Endodermal cell (in vitro differentiated cells): ENCODE measurements around the gene PYGO2. TPM values are rescaled to one million over a fixed set of nuclear protein-coding genes. Genes with fewer than 3 reads are reported as not detected.

Source experiments
- DNase-seq: peaks from one replicate; pipeline ENCODE4 v3.0.0-alpha.2; 2017
- H3K27ac ChIP-seq: 2 replicates; pipeline ENCODE4 v1.5.1; 2013; ENCODE audit warnings: mild to moderate bottlenecking, low read depth, low read length, moderate library complexity
- H3K27me3 ChIP-seq: 2 replicates; pipeline ENCODE4 v1.6.1; 2013; ENCODE audit warnings: mild to moderate bottlenecking, low read length, moderate library complexity; ENCODE audit not compliant: insufficient read depth, control insufficient read depth, poor library complexity, severe bottlenecking
- H3K36me3 ChIP-seq: 2 replicates; pipeline ENCODE4 v1.7.0; 2013; ENCODE audit warnings: mild to moderate bottlenecking, low read length, moderate library complexity; ENCODE audit not compliant: control insufficient read depth, insufficient read depth
- H3K4me1 ChIP-seq: one replicate; pipeline ENCODE4 v1.7.0; 2013; ENCODE audit warnings: low read length; ENCODE audit not compliant: control insufficient read depth, insufficient read depth
- H3K4me3 ChIP-seq: 2 replicates; pipeline ENCODE4 v1.5.1; 2013; ENCODE audit warnings: mild to moderate bottlenecking, low read length, moderate library complexity
- H3K9ac ChIP-seq: 2 replicates; pipeline ENCODE4 v1.6.1; 2013; ENCODE audit warnings: mild to moderate bottlenecking, low read length, moderate library complexity; ENCODE audit not compliant: poor library complexity, severe bottlenecking; ENCODE audit errors: extremely low read depth
- H3K9me3 ChIP-seq: 2 replicates; pipeline ENCODE4 v1.6.1; 2013; ENCODE audit warnings: mild to moderate bottlenecking, low read length, moderate library complexity; ENCODE audit not compliant: control insufficient read depth
- H3K27ac Mint-ChIP-seq: 2 replicates; pipeline ENCODE4 v1.8.0; 2020; ENCODE audit warnings: mixed read lengths
- H3K27me3 Mint-ChIP-seq: 2 replicates; pipeline ENCODE4 v1.8.0; 2021; ENCODE audit warnings: mild to moderate bottlenecking, mixed read lengths; ENCODE audit not compliant: insufficient read depth
- H3K36me3 Mint-ChIP-seq: 2 replicates; pipeline ENCODE4 v1.8.0; 2020; ENCODE audit warnings: low read depth, mixed read lengths
- H3K4me1 Mint-ChIP-seq: 2 replicates; pipeline ENCODE4 v1.8.0; 2020; ENCODE audit warnings: mixed read lengths
- H3K4me3 Mint-ChIP-seq: 2 replicates; pipeline ENCODE4 v1.8.0; 2020; ENCODE audit warnings: mild to moderate bottlenecking, moderate library complexity, mixed read lengths
- H3K9me3 Mint-ChIP-seq: 2 replicates; pipeline ENCODE4 v1.8.0; 2020; ENCODE audit warnings: mild to moderate bottlenecking, mixed read lengths
- CTCF ChIP-seq: fragments of 200-600 bp; sonication (generic); conservative IDR thresholded peaks from 2 replicates; pipeline ENCODE4 v1.5.0; 2021; ENCODE audit warnings: antibody characterized with exemption, mild to moderate bottlenecking
- WGBS, 2 experiments: methylation state at CpG; one replicate each; pipeline versions ENCODE4 v1.1.5 to v1.1.7; 2013; ENCODE audit warnings: missing lambda C conversion rate in 2 of 2, mixed read lengths in 1 of 2; ENCODE audit not compliant: insufficient coverage in 1 of 2, insufficient read length in 1 of 2; 5-methylcytosine and 5-hydroxymethylcytosine counted together
- total RNA-seq, 2 donors: library from RNA; stranded (reverse); fragmentation: NEBNext Ultra II Directional in 1 of 2; extraction: Animal tissue kit (Norgen Biotek cat#: 25700) in 1 of 2; gene quantifications; 2 replicates in 1 of 2; 3 replicates in 1 of 2; pipeline ENCODE4 v1.2.1, GENCODE V29; 2021

The PYGO2 gene
- total RNA-seq, 2 donors from 2014 or later, result 33.4 to 40.4 TPM

- H3K36me3 ChIP-seq, result no peaks in the 10 kb centered on the region
- no peak overlapping the region for H3K9ac ChIP-seq
- Mint-ChIP-seq H3K9me3 (peaks cover 19% of the 10 kb centered on the region), H3K4me1 (peaks cover 4% of the 10 kb centered on the region), H3K4me3 (no peak overlapping the region), H3K27me3 (peaks cover 10% of the 10 kb centered on the region), H3K36me3 (peaks cover 3% of the 10 kb centered on the region), H3K27ac (no peak overlapping the region)
- TF ChIP-seq CTCF, result no peak
- 97 to 100% methylated on average over 1 to 2 of the region's 2 CpGs for WGBS, 2 experiments
- no peak overlapping the region for H3K27ac ChIP-seq
- no peaks in the 10 kb centered on the region for H3K27me3 ChIP-seq
- H3K4me1 ChIP-seq, result no peaks in the 10 kb centered on the region
- no peak for DNase-seq
- H3K4me3 ChIP-seq, result no peak overlapping the region
- peaks cover 15% of the 10 kb centered on the region for H3K9me3 ChIP-seq
Observed at GRCh38 chr1:154912755-154913154, 48.8 kb downstream of the PYGO2 start.

- Histone ChIP-seq H3K27ac (no peak overlapping the region), H3K27me3 (no peaks in the 10 kb centered on the region), H3K4me1 (no peaks in the 10 kb centered on the region), H3K36me3 (no peaks in the 10 kb centered on the region), H3K9me3 (peaks cover 17% of the 10 kb centered on the region), H3K9ac (no peak overlapping the region), H3K4me3 (no peak overlapping the region)
- H3K9me3 Mint-ChIP-seq, result peaks cover 25% of the 10 kb centered on the region
- peaks cover 5% of the 10 kb centered on the region for H3K36me3 Mint-ChIP-seq
- peaks cover 4% of the 10 kb centered on the region for H3K4me1 Mint-ChIP-seq
- no peak overlapping the region for H3K27ac Mint-ChIP-seq
- DNase-seq, result no peak
- no peak for TF ChIP-seq CTCF
- peaks cover 11% of the 10 kb centered on the region for H3K27me3 Mint-ChIP-seq
- H3K4me3 Mint-ChIP-seq, result no peak overlapping the region
- WGBS, 2 experiments, result 85 to 93% methylated on average over 6 to 8 of the region's 8 CpGs
Observed at GRCh38 chr1:154911691-154912550, 49.7 kb downstream of the PYGO2 start.

- 85% methylated on average over 3 to 5 of the region's 5 CpGs for WGBS, 2 experiments
- H3K4me3 Mint-ChIP-seq, result no peak overlapping the region
- peaks cover 27% of the 10 kb centered on the region for H3K9me3 Mint-ChIP-seq
- Histone ChIP-seq H3K27ac (no peak overlapping the region), H3K9ac (no peak overlapping the region), H3K4me1 (no peaks in the 10 kb centered on the region), H3K9me3 (peaks cover 13% of the 10 kb centered on the region), H3K36me3 (no peaks in the 10 kb centered on the region), H3K27me3 (no peaks in the 10 kb centered on the region), H3K4me3 (no peak overlapping the region)
- H3K4me1 Mint-ChIP-seq, result peaks cover 4% of the 10 kb centered on the region
- H3K27me3 Mint-ChIP-seq, result peaks cover 11% of the 10 kb centered on the region
- no peak for TF ChIP-seq CTCF
- H3K36me3 Mint-ChIP-seq, result peaks cover 3% of the 10 kb centered on the region
- no peak overlapping the region for H3K27ac Mint-ChIP-seq
- DNase-seq, result no peak
Observed at GRCh38 chr1:154910851-154911250, 50.7 kb downstream of the PYGO2 start.
